Caco-2 (cell line): ENCODE results near the gene HAPLN1. TPM values are rescaled to one million over a fixed set of nuclear protein-coding genes. Genes with fewer than 3 reads are reported as not detected.

Experiments
- BruUV-seq: library from RNA; stranded (reverse); fragments of 400-500 nt; replicated peaks from 2 replicates; lab custom pipeline; 2021; lab: Mats Ljungman, UMichigan
- CTCF ChIA-PET: fragments of 300-600 bp; sonication (Branson Sonifier 250); formaldehyde crosslinking; loops from one replicate; lab custom pipeline; 2022; ENCODE audit warnings: antibody characterized with exemption; lab: Charles Lee
- POLR2A ChIA-PET: fragments of 300-600 bp; sonication (Branson Sonifier 250); formaldehyde crosslinking; loops from one replicate; lab custom pipeline; 2022; ENCODE audit warnings: antibody characterized with exemption; lab: Charles Lee
- DNase-seq, 2 experiments: peaks; one replicate each; pipeline versions ENCODE4 v3.0.0 to v3.0.0-alpha.2; 2020 to 2022
- H3K27me3 ChIP-seq: replicated peaks from 2 replicates; pipeline ENCODE4 v1.6.0; 2011; ENCODE audit warnings: low read length; ENCODE audit not compliant: control insufficient read depth, insufficient read depth
- H3K36me3 ChIP-seq: 2 replicates; pipeline ENCODE4 v1.5.1; 2011; ENCODE audit warnings: low read length; ENCODE audit not compliant: control insufficient read depth, insufficient read depth
- H3K4me1 ChIP-seq: fragments of 250-450 bp; sonication (Bioruptor Pico); 2 replicates; pipeline ENCODE4 v1.5.1; 2020; ENCODE audit warnings: mild to moderate bottlenecking
- H3K4me3 ChIP-seq: 2 replicates; pipeline ENCODE4 v1.5.1; 2011; ENCODE audit warnings: low read depth, mild to moderate bottlenecking, control low read depth, low read length
- H3K9me3 ChIP-seq: fragments of 250-450 bp; sonication (Bioruptor Pico); 2 replicates; pipeline ENCODE4 v1.5.1; 2020; ENCODE audit warnings: mild to moderate bottlenecking, moderate library complexity
- H3K27ac Mint-ChIP-seq: one replicate; pipeline ENCODE4 v1.8.0; 2022; ENCODE audit warnings: mixed read lengths; ENCODE audit not compliant: unreplicated experiment
- H3K27me3 Mint-ChIP-seq: one replicate; pipeline ENCODE4 v1.8.0; 2022; ENCODE audit warnings: mixed read lengths; ENCODE audit not compliant: insufficient read depth, unreplicated experiment
- H3K36me3 Mint-ChIP-seq: one replicate; pipeline ENCODE4 v1.8.0; 2022; ENCODE audit warnings: mild to moderate bottlenecking, mixed read lengths; ENCODE audit not compliant: insufficient read depth, unreplicated experiment
- H3K4me1 Mint-ChIP-seq: one replicate; pipeline ENCODE4 v1.8.0; 2022; ENCODE audit warnings: low read depth, mixed read lengths; ENCODE audit not compliant: unreplicated experiment
- H3K4me3 Mint-ChIP-seq: one replicate; pipeline ENCODE4 v1.8.0; 2022; ENCODE audit warnings: mild to moderate bottlenecking, moderate library complexity, mixed read lengths; ENCODE audit not compliant: unreplicated experiment
- H3K9me3 Mint-ChIP-seq: one replicate; pipeline ENCODE4 v1.8.0; 2022; ENCODE audit warnings: mixed read lengths; ENCODE audit not compliant: unreplicated experiment
- CTCF ChIP-seq, 2 experiments: fragments of 200-600 bp in 1 of 2; IDR thresholded peaks; 1 replicate in 1 of 2; 2 replicates in 1 of 2; pipeline versions ENCODE4 v1.5.1 to v1.8.0; 2011 to 2022; ENCODE audit warnings: antibody characterized with exemption in 1 of 2, control low read depth in 1 of 2, inconsistent platforms in 1 of 2, low read depth in 1 of 2, low read length in 1 of 2, mild to moderate bottlenecking in 1 of 2, moderate library complexity in 1 of 2; ENCODE audit not compliant: insufficient read depth in 1 of 2, severe bottlenecking in 1 of 2, unreplicated experiment in 1 of 2
- intact Hi-C: fragments of 100-400 bp; cut with micrococcal nuclease; formaldehyde crosslinking; loops from one replicate; pipeline ENCODE4 v1.10.0; 2022; ENCODE audit not compliant: unreplicated experiment
- total RNA-seq: library from RNA; stranded (reverse); gene quantifications from 2 replicates; pipeline ENCODE4 v1.2.3, GENCODE V29; 2022

HAPLN1 gene
- total RNA-seq, 1 experiment from 2014 or later: 2.4 TPM

DNA sequence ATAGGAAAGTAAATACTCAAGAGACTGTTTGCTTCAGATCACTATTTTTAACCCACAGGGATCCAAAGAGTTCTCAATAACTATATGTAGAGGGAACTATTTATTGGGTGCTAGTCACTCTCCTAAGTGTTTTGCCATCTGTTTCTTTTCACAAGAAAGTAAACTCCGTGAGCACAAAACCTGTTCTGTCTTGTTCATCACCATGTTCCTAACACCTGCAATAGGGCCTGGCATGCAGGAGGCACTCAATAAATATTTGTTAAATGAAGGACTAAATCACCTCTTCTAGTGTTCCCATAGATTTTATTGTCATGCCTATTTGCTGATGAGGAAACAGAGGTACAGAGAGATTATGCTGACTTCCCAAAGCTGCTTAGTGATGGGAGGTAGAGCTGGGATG, 130.9 kb downstream of the HAPLN1 start:
- H3K4me3 ChIP-seq: no peak overlapping the region
- no peak for DNase-seq
- POLR2A ChIA-PET: no interaction called here
- no peaks in the 10 kb centered on the region for H3K4me1 ChIP-seq
- H3K4me3 Mint-ChIP-seq: no peak overlapping the region
- BruUV-seq: no TSS peak
- intact Hi-C loops: no loop called here
- no peaks in the 10 kb centered on the region for H3K36me3 ChIP-seq
- no peaks in the 10 kb centered on the region for H3K36me3 Mint-ChIP-seq
- CTCF ChIA-PET: no interaction called here
- H3K9me3 ChIP-seq: no peaks in the 10 kb centered on the region
- no peak overlapping the region for H3K27ac Mint-ChIP-seq
- no peak for TF ChIP-seq CTCF (IDR thresholded peaks at IDR 0.05; ENCODE audit: insufficient read depth in 1 of 2, low read depth in 1 of 2, low read length in 1 of 2, severe bottlenecking in 1 of 2, unreplicated experiment in 1 of 2)
- no peaks in the 10 kb centered on the region for H3K27me3 ChIP-seq
- H3K27me3 Mint-ChIP-seq: peaks cover 2% of the 10 kb centered on the region
- no peaks in the 10 kb centered on the region for H3K9me3 Mint-ChIP-seq
- H3K4me1 Mint-ChIP-seq: no peaks in the 10 kb centered on the region

Other genes starting within 250 kb of the HAPLN1 start
- 27.4 and 34.1 TPM in 2 replicates for gene VCAN, start 249.1 kb downstream of the HAPLN1 start, total RNA-seq